Lung (tissue), 12 donors: ENCODE data around the gene PPP1R7. TPM values are rescaled to one million over a fixed set of nuclear protein-coding genes. Genes with fewer than 3 reads are reported as not detected.

Experiments used
- ATAC-seq: fragments of 200-7000 bp; cut with Tn5 transposase; one replicate; pipeline ENCODE4 v1.9.1; 2020; ENCODE audit warnings: moderate number of reproducible peaks; ENCODE audit not compliant: insufficient read depth, low FRiP score
- DNase-seq, 3 donors: peaks; one replicate each; pipeline ENCODE4 v3.0.0-alpha.2; 2013 to 2017
- H3K27ac ChIP-seq, 2 donors: one replicate each; pipeline ENCODE4 v1.5.1; 2013; ENCODE audit warnings: mild to moderate bottlenecking in 2 of 2, moderate library complexity in 2 of 2, control low read depth in 1 of 2, inconsistent platforms in 1 of 2, low read depth in 1 of 2, low read length in 1 of 2
- H3K27me3 ChIP-seq, 3 donors: one replicate each; pipeline ENCODE4 v1.5.1; 2013; ENCODE audit warnings: low read length in 2 of 3; ENCODE audit not compliant: control insufficient read depth in 3 of 3, insufficient read depth in 3 of 3
- H3K36me3 ChIP-seq, 4 donors: one replicate each; pipeline ENCODE4 v1.5.1; 2013; ENCODE audit warnings: low read length in 4 of 4, mild to moderate bottlenecking in 1 of 4, moderate library complexity in 1 of 4; ENCODE audit not compliant: control insufficient read depth in 4 of 4, insufficient read depth in 4 of 4
- H3K4me1 ChIP-seq, 5 donors: one replicate each; pipeline ENCODE4 v1.5.1; 2013; ENCODE audit warnings: low read length in 5 of 5, mild to moderate bottlenecking in 2 of 5, moderate library complexity in 1 of 5; ENCODE audit not compliant: control insufficient read depth in 5 of 5, insufficient read depth in 5 of 5
- H3K4me3 ChIP-seq: one replicate; pipeline ENCODE4 v1.5.1; 2013; ENCODE audit warnings: mild to moderate bottlenecking, control low read depth, moderate library complexity
- H3K9ac ChIP-seq, 2 donors: one replicate each; pipeline ENCODE4 v1.5.1; 2013; ENCODE audit warnings: low read length in 2 of 2, control low read depth in 1 of 2; ENCODE audit not compliant: insufficient read depth in 1 of 2
- H3K9me3 ChIP-seq, 4 donors: one replicate each; pipeline ENCODE4 v1.5.1; 2013; ENCODE audit warnings: low read length in 3 of 4, mild to moderate bottlenecking in 1 of 4, moderate library complexity in 1 of 4; ENCODE audit not compliant: control insufficient read depth in 4 of 4, insufficient read depth in 3 of 4
- WGBS, 2 donors: extraction: QIAGEN DNeasy Blood & Tissue Kit; methylation state at CpG; one replicate each; pipeline ENCODE4 v1.1.7; 2013; 5-methylcytosine and 5-hydroxymethylcytosine counted together
- polyA plus RNA-seq, 2 donors: library from polyadenylated mRNA; stranded (reverse); fragments of 200-250 nt; gene quantifications; one replicate each; pipeline ENCODE4 v1.2.1, GENCODE V29; 2013
- total RNA-seq, 2 donors: library from RNA; depleted of rRNA in 1 of 2; stranded (reverse); fragments of >200 nt in 1 of 2; gene quantifications; one replicate each; pipeline ENCODE4 v1.2.1, GENCODE V29; 2014 to 2021
- TF ChIP-seq, protein P1 (sequence below): IDR thresholded peaks from 2 replicates; pipeline ENCODE4 v1.5.1; 2012; ENCODE audit warnings: mild to moderate bottlenecking; ENCODE audit errors: control extremely low read depth, extremely low read depth
- donor health status: control.
- donor health status: control.
- donor health status: Bipolar disorder and iron deficiency.
- donor health status: healthy.
- donor health status: DM: yes; HTN: yes; CAD: no.

PPP1R7 gene
- total and polyA plus RNA-seq, 4 donors = 54.6 to 78.1 (median 65.9) TPM

DNA sequence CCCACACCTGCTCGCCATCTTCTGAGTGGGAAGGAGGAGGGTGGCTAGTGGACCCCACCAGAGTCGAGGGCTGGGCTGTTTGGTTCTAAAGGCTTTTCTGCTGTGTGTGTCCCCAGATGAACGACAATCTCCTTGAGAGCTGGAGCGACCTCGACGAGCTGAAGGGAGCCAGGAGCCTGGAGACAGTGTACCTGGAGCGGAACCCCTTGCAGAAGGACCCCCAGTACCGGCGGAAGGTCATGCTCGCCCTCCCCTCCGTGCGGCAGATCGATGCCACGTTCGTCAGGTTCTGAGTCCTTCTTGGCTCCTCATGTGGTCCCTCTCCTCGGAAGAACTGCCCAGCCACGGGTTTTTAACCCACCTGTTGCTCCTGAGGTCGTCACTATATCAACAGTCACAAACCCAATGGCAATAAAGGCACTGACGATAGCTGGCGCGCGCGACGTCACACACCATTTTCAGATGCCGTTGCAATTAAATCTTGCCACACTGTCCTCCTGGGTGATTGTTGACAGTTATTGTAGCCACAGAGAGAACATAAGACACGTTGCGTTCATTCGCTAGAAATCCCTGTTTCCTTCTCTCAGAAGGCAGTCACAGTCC lies 32.4 kb downstream of the PPP1R7 start:
- H3K4me3 ChIP-seq = no peak overlapping the region
- DNase-seq (no peak), ATAC-seq (no peak)
- H3K9ac ChIP-seq = no peak overlapping the region
- H3K4me1 ChIP-seq = peaks cover 0 to 2% (median 0%) of the 10 kb centered on the region in 5 donors
- no peaks in the 10 kb centered on the region for H3K27me3 ChIP-seq
- TF ChIP-seq, protein P1, sequence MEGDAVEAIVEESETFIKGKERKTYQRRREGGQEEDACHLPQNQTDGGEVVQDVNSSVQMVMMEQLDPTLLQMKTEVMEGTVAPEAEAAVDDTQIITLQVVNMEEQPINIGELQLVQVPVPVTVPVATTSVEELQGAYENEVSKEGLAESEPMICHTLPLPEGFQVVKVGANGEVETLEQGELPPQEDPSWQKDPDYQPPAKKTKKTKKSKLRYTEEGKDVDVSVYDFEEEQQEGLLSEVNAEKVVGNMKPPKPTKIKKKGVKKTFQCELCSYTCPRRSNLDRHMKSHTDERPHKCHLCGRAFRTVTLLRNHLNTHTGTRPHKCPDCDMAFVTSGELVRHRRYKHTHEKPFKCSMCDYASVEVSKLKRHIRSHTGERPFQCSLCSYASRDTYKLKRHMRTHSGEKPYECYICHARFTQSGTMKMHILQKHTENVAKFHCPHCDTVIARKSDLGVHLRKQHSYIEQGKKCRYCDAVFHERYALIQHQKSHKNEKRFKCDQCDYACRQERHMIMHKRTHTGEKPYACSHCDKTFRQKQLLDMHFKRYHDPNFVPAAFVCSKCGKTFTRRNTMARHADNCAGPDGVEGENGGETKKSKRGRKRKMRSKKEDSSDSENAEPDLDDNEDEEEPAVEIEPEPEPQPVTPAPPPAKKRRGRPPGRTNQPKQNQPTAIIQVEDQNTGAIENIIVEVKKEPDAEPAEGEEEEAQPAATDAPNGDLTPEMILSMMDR = no peak
- no peak overlapping the region for H3K27ac ChIP-seq
- 92 to 93% methylated on average over 28 of the region's 28 CpGs for WGBS, 2 donors
- H3K9me3 ChIP-seq = no peaks in the 10 kb centered on the region
- H3K36me3 ChIP-seq = peaks cover 0 to 22% (median 11%) of the 10 kb centered on the region in 4 donors

DNA sequence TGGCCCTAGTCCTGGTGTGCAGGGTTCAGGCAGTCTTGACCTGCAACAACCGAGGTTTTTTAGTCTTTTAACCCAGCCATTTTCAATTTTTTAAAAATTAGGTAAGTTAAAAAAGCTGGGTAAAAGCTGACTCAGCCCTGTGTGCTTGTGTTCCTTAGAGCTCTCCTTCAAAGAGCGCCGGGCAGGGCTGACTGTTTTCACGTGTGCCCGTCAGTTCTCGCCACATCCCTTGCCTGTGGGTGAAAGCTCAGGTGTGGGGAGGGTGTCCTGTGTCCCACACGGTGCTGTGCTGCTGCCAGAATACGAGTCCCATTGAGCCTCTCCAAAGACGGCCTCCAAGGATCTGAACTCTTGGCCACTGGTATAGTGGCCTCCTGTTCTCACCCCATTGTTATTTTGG lies 33.0 kb downstream of the PPP1R7 start:
- Histone ChIP-seq H3K4me3 (no peak overlapping the region), H3K4me1 (peaks cover 0 to 4% (median 0%) of the 10 kb centered on the region in 5 donors), H3K27ac (no peak overlapping the region), H3K9me3 (no peaks in the 10 kb centered on the region), H3K27me3 (no peaks in the 10 kb centered on the region), H3K36me3 (peaks cover 0 to 18% (median 8%) of the 10 kb centered on the region in 4 donors), H3K9ac (no peak overlapping the region)
- ATAC-seq (no peak), DNase-seq (no peak)
- TF ChIP-seq, protein P1 = no peak
- WGBS, 2 donors = 93 to 94% methylated on average over 9 of the region's 9 CpGs

DNA sequence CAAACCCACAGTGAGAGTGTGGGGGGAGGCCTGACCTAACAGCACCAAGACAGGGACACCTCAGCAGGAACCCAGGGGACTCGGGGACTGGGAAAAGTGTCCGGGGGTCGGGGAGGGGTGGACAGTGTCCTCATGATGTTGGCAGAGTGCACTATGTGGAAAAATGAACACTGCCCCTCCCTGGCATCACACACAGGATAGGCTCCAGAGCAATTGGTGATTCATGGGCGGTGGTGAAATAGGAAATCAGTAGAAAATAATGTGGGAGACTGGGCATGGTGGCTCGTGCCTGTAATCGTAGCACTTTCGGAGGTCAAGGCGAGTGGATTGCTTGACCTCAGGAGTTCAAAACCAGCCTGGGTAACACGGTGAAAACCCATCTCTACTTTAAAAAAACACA lies 34.6 kb downstream of the PPP1R7 start:
- H3K36me3 ChIP-seq = peaks cover 0 to 16% (median 3%) of the 10 kb centered on the region in 4 donors
- TF ChIP-seq, protein P1 = no peak
- no peak for DNase-seq
- H3K4me3 ChIP-seq = no peak overlapping the region
- H3K27ac ChIP-seq = no peak overlapping the region
- ATAC-seq = no peak
- WGBS, 2 donors = 75 to 77% methylated on average over 9 of the region's 9 CpGs
- no peaks in the 10 kb centered on the region for H3K9me3 ChIP-seq
- H3K9ac ChIP-seq = no peak overlapping the region
- H3K4me1 ChIP-seq = peaks cover 0 to 7% (median 0%) of the 10 kb centered on the region in 5 donors
- H3K27me3 ChIP-seq = no peaks in the 10 kb centered on the region

DNA sequence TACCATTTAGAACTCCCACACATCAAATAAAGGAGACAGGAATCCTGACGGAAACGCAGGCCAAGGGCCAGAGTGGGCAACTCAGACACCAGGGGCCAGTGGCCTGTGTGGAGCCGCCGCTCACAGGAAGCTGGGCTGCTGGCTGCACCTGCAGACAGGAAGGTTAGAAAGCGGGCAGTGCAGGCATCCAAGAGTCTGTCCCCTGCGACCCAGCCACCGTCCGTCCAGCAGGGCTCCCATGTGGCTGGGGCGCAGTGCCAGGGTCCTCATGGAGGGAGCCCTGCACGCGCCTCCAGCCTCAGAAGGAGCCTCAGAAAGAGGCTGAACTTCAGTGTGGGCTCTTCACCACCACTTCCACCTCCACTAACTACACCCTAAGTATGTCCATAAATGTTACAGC lies 35.7 kb downstream of the PPP1R7 start:
- DNase-seq = no peak
- peaks cover 0 to 7% (median 0%) of the 10 kb centered on the region in 5 donors for H3K4me1 ChIP-seq
- no peaks in the 10 kb centered on the region for H3K27me3 ChIP-seq
- WGBS, 2 donors = 73 to 76% methylated on average over 8 to 11 of the region's 11 CpGs
- no peak overlapping the region for H3K9ac ChIP-seq
- H3K27ac ChIP-seq = no peak overlapping the region
- no peaks in the 10 kb centered on the region for H3K9me3 ChIP-seq
- ATAC-seq = no peak
- peaks cover 0 to 12% (median 2%) of the 10 kb centered on the region in 4 donors for H3K36me3 ChIP-seq
- TF ChIP-seq, protein P1 = no peak
- no peak overlapping the region for H3K4me3 ChIP-seq
